Parathyroid adenoma (tissue), 2 donors: ENCODE results near the gene PDIA5.

Experiments
- H2AFZ ChIP-seq: fragments of 300-600 bp; sonication (generic); one replicate; pipeline ENCODE4 v1.7.0; 2017; ENCODE audit warnings: antibody characterized with exemption, mild to moderate bottlenecking
- H3K27ac ChIP-seq: fragments of 300-600 bp; sonication (generic); one replicate; pipeline ENCODE4 v1.7.0; 2017
- H3K27me3 ChIP-seq: fragments of 300-600 bp; sonication (generic); one replicate; pipeline ENCODE4 v1.7.0; 2017; ENCODE audit warnings: low read length; ENCODE audit not compliant: control insufficient read depth, insufficient read depth
- H3K36me3 ChIP-seq: fragments of 300-600 bp; sonication (generic); one replicate; pipeline ENCODE4 v1.7.0; 2017; ENCODE audit warnings: low read length; ENCODE audit not compliant: control insufficient read depth, insufficient read depth
- H3K4me1 ChIP-seq: fragments of 300-600 bp; sonication (generic); one replicate; pipeline ENCODE4 v1.7.0; 2017; ENCODE audit warnings: control low read depth
- H3K4me2 ChIP-seq: fragments of 300-600 bp; sonication (generic); one replicate; pipeline ENCODE4 v1.7.0; 2017; ENCODE audit warnings: low read length
- H3K4me3 ChIP-seq: fragments of 300-600 bp; sonication (generic); one replicate; pipeline ENCODE4 v1.7.0; 2017; ENCODE audit warnings: low read depth, low read length
- H3K79me2 ChIP-seq: fragments of 300-600 bp; sonication (generic); one replicate; pipeline ENCODE4 v1.7.0; 2017; ENCODE audit warnings: control low read depth
- H3K9ac ChIP-seq: fragments of 300-600 bp; sonication (generic); one replicate; pipeline ENCODE4 v1.7.0; 2017; ENCODE audit warnings: mild to moderate bottlenecking
- H3K9me3 ChIP-seq: fragments of 300-600 bp; sonication (generic); one replicate; pipeline ENCODE4 v1.7.0; 2017; ENCODE audit warnings: low read length; ENCODE audit not compliant: control insufficient read depth
- CTCF ChIP-seq: fragments of 300-600 bp; sonication (generic); IDR thresholded peaks from one replicate; pipeline ENCODE4 v1.7.0; 2017; ENCODE audit warnings: antibody characterized with exemption, mild to moderate bottlenecking
- donor health status: primary hyperparathyroidism.

Gene PDIA5

DNA sequence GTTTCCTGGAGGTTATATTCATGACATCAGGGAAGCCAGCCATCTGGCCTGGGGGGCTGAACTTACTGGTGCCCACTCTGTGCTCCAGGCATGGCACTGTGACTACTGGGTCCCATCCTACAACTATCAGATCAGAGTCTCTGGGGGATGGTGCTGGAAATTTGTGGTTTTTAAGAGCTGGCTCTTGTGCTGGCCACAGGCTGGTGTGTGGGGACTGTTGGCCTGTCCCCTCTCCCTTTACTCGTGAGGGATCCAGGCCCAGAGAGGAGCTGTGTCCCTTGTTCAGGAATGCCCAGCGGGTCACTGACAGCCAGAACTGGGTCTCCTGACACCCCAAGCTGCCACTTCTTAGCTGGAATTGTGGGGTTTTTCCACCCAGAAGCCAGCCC lies 90.4 kb downstream of the PDIA5 start:
- H3K36me3 ChIP-seq = no peaks in the 10 kb centered on the region
- H3K4me2 ChIP-seq = no peak overlapping the region
- no peak overlapping the region for H3K27ac ChIP-seq
- no peak overlapping the region for H3K4me3 ChIP-seq
- H2AFZ ChIP-seq = no peak overlapping the region
- H3K9ac ChIP-seq = no peak overlapping the region
- H3K27me3 ChIP-seq = no peaks in the 10 kb centered on the region
- no peaks in the 10 kb centered on the region for H3K4me1 ChIP-seq
- TF ChIP-seq CTCF = no peak
- no peaks in the 10 kb centered on the region for H3K79me2 ChIP-seq
- H3K9me3 ChIP-seq = no peaks in the 10 kb centered on the region

GRCh38 chr3:123157598-123158287 lies 90.9 kb downstream of the PDIA5 start:
- Histone ChIP-seq H3K4me3 (no peak overlapping the region), H2AFZ (no peak overlapping the region), H3K27me3 (no peaks in the 10 kb centered on the region), H3K4me1 (no peaks in the 10 kb centered on the region), H3K79me2 (no peaks in the 10 kb centered on the region), H3K36me3 (no peaks in the 10 kb centered on the region), H3K4me2 (no peak overlapping the region), H3K9ac (no peak overlapping the region), H3K9me3 (no peaks in the 10 kb centered on the region), H3K27ac (no peak overlapping the region)
- no peak for TF ChIP-seq CTCF

GRCh38 chr3:123158330-123158729 lies 91.5 kb downstream of the PDIA5 start:
- Histone ChIP-seq H3K4me3 (no peak overlapping the region), H3K79me2 (no peaks in the 10 kb centered on the region)

GRCh38 chr3:123158899-123159390 lies 92.1 kb downstream of the PDIA5 start:
- no peak overlapping the region for H3K4me3 ChIP-seq
- H2AFZ ChIP-seq = no peak overlapping the region
- H3K9ac ChIP-seq = no peak overlapping the region
- H3K36me3 ChIP-seq = no peaks in the 10 kb centered on the region
- H3K27ac ChIP-seq = no peak overlapping the region
- H3K27me3 ChIP-seq = no peaks in the 10 kb centered on the region
- H3K4me2 ChIP-seq = no peak overlapping the region
- no peaks in the 10 kb centered on the region for H3K9me3 ChIP-seq
- H3K79me2 ChIP-seq = no peaks in the 10 kb centered on the region
- TF ChIP-seq CTCF = no peak
- no peaks in the 10 kb centered on the region for H3K4me1 ChIP-seq

More at GRCh38 chr3:123158330-123158729, 91.5 kb downstream of the PDIA5 start:
- Histone ChIP-seq H3K4me2 (no peak overlapping the region), H3K27me3 (no peaks in the 10 kb centered on the region), H3K9ac (no peak overlapping the region), H2AFZ (no peak overlapping the region), H3K36me3 (no peaks in the 10 kb centered on the region), H3K27ac (no peak overlapping the region), H3K9me3 (no peaks in the 10 kb centered on the region), H3K4me1 (no peaks in the 10 kb centered on the region)
- no peak for TF ChIP-seq CTCF
